Cardiac muscle cell (in vitro differentiated cells and primary cell): ENCODE measurements around the gene VAV1. TPM values are rescaled to one million over a fixed set of nuclear protein-coding genes. Genes with fewer than 3 reads are reported as not detected.

Experiments used
- DNase-seq, 2 donors: peaks; one replicate each; pipeline versions ENCODE4 v3.0.0 to v3.0.0-alpha.2; 2010 to 2017; ENCODE audit warnings: low read depth in 1 of 2, low spot score in 1 of 2
- H3K27ac ChIP-seq: fragments of 200-600 bp; sonication (generic); 2 replicates; pipeline ENCODE4 v1.5.1; 2016
- H3K27me3 ChIP-seq: fragments of 200-600 bp; sonication (generic); 2 replicates; pipeline ENCODE4 v1.6.0; 2016; ENCODE audit warnings: control low read depth
- H3K36me3 ChIP-seq: fragments of 200-600 bp; sonication (generic); 2 replicates; pipeline ENCODE4 v1.5.1; 2016; ENCODE audit warnings: control low read depth
- H3K4me1 ChIP-seq: fragments of 200-600 bp; sonication (generic); 2 replicates; pipeline ENCODE4 v1.8.1; 2017; ENCODE audit warnings: low read depth, mild to moderate bottlenecking, mixed run types
- H3K4me3 ChIP-seq: fragments of 200-600 bp; sonication (generic); 2 replicates; pipeline ENCODE4 v1.5.1; 2016; ENCODE audit warnings: mild to moderate bottlenecking
- H3K9me3 ChIP-seq: fragments of 200-600 bp; sonication (generic); 2 replicates; pipeline ENCODE4 v1.5.1; 2017; ENCODE audit warnings: low read depth, mild to moderate bottlenecking, control low read depth
- polyA plus RNA-seq: library from polyadenylated mRNA; unstranded; fragments of >200 nt; fragmentation: Nextera tagmentation; extraction: Ambion mirVana; gene quantifications from 2 replicates; pipeline ENCODE4 v1.2.1, GENCODE V29; 2016
- total RNA-seq: library from RNA; depleted of rRNA; stranded (reverse); fragments of >200 nt; gene quantifications from 2 replicates; pipeline ENCODE4 v1.2.3, GENCODE V29; 2016
- TF ChIP-seq, protein P1 (sequence below): IDR thresholded peaks from 2 replicates; pipeline ENCODE4 v1.5.1; 2012; ENCODE audit warnings: low read depth, mild to moderate bottlenecking, low read length

VAV1 gene
- total and polyA plus RNA-seq, 2 experiments from 2014 or later: not detected

GRCh38 chr19:6736169-6736916 lies 36.2 kb upstream of the VAV1 start:
- no peaks in the 10 kb centered on the region for H3K36me3 ChIP-seq
- H3K4me3 ChIP-seq: peak overlapping the region; percentile 92
- TF ChIP-seq, protein P1, sequence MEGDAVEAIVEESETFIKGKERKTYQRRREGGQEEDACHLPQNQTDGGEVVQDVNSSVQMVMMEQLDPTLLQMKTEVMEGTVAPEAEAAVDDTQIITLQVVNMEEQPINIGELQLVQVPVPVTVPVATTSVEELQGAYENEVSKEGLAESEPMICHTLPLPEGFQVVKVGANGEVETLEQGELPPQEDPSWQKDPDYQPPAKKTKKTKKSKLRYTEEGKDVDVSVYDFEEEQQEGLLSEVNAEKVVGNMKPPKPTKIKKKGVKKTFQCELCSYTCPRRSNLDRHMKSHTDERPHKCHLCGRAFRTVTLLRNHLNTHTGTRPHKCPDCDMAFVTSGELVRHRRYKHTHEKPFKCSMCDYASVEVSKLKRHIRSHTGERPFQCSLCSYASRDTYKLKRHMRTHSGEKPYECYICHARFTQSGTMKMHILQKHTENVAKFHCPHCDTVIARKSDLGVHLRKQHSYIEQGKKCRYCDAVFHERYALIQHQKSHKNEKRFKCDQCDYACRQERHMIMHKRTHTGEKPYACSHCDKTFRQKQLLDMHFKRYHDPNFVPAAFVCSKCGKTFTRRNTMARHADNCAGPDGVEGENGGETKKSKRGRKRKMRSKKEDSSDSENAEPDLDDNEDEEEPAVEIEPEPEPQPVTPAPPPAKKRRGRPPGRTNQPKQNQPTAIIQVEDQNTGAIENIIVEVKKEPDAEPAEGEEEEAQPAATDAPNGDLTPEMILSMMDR: peak; percentile 82
- H3K27ac ChIP-seq: peak overlapping the region; percentile 98
- no peaks in the 10 kb centered on the region for H3K9me3 ChIP-seq
- DNase-seq: peak; percentile 86 to 95
- no peaks in the 10 kb centered on the region for H3K27me3 ChIP-seq
- peaks cover 12% of the 10 kb centered on the region for H3K4me1 ChIP-seq

DNA sequence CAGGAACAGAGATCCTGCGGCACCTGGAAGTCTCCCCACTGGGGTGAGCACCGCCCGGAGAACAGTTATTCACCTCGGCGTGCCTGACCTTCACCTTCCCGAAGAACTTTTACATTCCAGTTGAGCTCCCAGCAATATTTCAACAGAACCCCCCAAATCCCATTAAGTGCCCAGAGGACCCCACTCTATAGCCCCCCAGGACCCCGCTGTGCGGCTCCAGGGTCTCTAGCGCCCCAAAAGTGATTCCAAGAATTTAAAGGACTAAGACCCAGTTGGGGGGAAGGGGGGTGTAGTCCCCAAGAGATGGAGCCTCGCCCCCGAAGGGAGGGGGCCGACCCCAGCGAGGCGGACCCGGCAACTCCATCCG lies 35.6 kb upstream of the VAV1 start:
- no peak for DNase-seq
- TF ChIP-seq, protein P1: no peak
- Histone ChIP-seq H3K36me3 (no peaks in the 10 kb centered on the region), H3K4me1 (peaks cover 12% of the 10 kb centered on the region), H3K4me3 (peak overlapping the region; percentile 92), H3K9me3 (no peaks in the 10 kb centered on the region), H3K27ac (peak overlapping the region; percentile 98), H3K27me3 (no peaks in the 10 kb centered on the region)

DNA sequence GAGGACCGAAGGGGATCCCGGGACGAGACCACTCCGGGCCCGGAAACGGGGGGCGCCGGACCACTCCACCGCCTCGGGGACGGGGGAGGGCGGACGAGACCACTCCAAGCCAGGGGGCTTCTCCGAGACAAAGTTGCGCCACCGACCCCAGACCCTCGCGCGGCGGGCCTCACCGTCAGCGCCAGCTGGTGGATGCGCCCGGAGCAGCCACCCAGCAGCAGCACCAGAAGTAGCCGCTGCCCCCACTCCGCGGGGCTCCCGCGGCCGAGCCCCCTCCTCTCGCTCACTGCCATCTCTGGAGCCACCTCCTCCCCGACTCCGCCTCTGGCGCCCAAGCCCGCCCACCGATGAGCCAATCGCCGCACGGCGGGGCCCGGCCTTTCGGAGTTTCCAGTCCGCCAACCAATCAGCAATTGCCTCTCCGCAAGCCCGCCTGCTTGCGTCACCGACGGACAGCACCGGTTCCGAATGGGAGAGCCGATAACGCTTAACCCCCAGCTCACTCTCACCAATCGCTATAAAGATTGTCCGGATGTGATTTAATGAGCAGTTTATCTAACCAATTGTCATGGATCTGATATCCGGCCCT lies 35.1 kb upstream of the VAV1 start, which contains the start of gene GPR108:
Gene GPR108, minus strand, starts transcription at position 297 of the 589 bp plus-strand sequence. Its CDS starts 4 bp downstream, at position 293.
- H3K36me3 ChIP-seq: no peaks in the 10 kb centered on the region
- DNase-seq: peak; percentile 99 to 100
- peak within 1 kb of the TSS; percentile 92 for H3K4me3 ChIP-seq
- H3K27ac ChIP-seq: peak within 1 kb of the TSS; percentile 98
- peaks cover 12% of the 10 kb centered on the region for H3K4me1 ChIP-seq
- TF ChIP-seq, protein P1: no peak
- no peaks in the 10 kb centered on the region for H3K27me3 ChIP-seq
- no peaks in the 10 kb centered on the region for H3K9me3 ChIP-seq

GRCh38 chr19:6737873-6738786 lies 34.4 kb upstream of the VAV1 start:
- Histone ChIP-seq H3K4me1 (peaks cover 15% of the 10 kb centered on the region), H3K4me3 (no peak overlapping the region), H3K9me3 (no peaks in the 10 kb centered on the region), H3K27me3 (no peaks in the 10 kb centered on the region), H3K27ac (peak overlapping the region; percentile 80), H3K36me3 (no peaks in the 10 kb centered on the region)
- peak; percentile 83 to 89 for DNase-seq
- TF ChIP-seq, protein P1: peak; percentile 74

DNA sequence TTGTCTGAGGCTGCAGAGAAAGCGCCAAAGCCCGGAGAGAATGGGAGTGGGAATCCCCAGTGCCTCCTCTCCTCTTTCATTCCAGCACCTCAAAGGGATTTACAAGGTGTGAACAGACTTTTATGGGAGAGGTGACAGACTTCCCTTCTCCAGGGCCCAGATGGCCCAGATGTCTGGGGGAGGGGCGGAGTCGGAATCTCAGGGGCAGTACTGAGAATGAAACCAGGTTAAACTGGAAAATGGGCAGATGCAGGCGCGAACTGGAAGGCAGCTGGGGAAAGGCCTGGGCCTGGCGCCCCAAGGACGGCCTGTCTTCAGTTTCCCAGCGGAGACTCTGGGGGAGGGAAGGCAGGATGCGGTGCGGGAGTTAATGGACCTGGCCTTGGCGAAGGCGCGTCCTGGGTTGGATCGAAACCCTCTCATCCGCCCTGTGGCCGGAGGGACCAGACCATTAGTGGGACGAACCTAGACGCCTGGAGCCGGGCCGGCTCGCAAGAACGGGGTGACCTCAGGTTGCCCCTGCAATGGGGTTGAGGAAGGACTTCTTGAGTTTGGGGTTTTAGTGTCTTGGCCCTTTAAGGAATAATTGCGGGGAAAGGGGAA lies 33.6 kb upstream of the VAV1 start:
- TF ChIP-seq, protein P1: no peak
- peaks cover 18% of the 10 kb centered on the region for H3K4me1 ChIP-seq
- H3K36me3 ChIP-seq: no peaks in the 10 kb centered on the region
- H3K27ac ChIP-seq: peak overlapping the region; percentile 80
- peak overlapping the region; percentile 7 for H3K4me3 ChIP-seq
- no peaks in the 10 kb centered on the region for H3K9me3 ChIP-seq
- peak in 1 of 2 donors; percentile 42 for DNase-seq
- no peaks in the 10 kb centered on the region for H3K27me3 ChIP-seq
